GM15510 (cell line): ENCODE measurements around the gene TPCN1.

Experiments used
- POLR2A ChIP-seq: IDR thresholded peaks from 3 replicates; pipeline ENCODE4 v1.6.1; 2011; ENCODE audit warnings: borderline replicate concordance; ENCODE audit not compliant: insufficient read length; ENCODE audit errors: extremely low read depth

TPCN1 gene

GRCh38 chr12:113242026-113242418, 20.8 kb downstream of the TPCN1 start:
- TF ChIP-seq POLR2A = no peak

GRCh38 chr12:113242560-113242959, 21.3 kb downstream of the TPCN1 start:
- TF ChIP-seq POLR2A = no peak

- TF ChIP-seq POLR2A = no peak
Measured at GRCh38 chr12:113244047-113244460, 22.8 kb downstream of the TPCN1 start.

GRCh38 chr12:113244478-113244958, 23.3 kb downstream of the TPCN1 start:
- TF ChIP-seq POLR2A = no peak

- no peak for TF ChIP-seq POLR2A
Measured at GRCh38 chr12:113245695-113246477, 24.6 kb downstream of the TPCN1 start.

GRCh38 chr12:113246478-113247122, 25.3 kb downstream of the TPCN1 start:
- no peak for TF ChIP-seq POLR2A

- TF ChIP-seq POLR2A = no peak
Measured at GRCh38 chr12:113247123-113248050, 26.1 kb downstream of the TPCN1 start.

- no peak for TF ChIP-seq POLR2A
Measured at GRCh38 chr12:113248051-113248825, 27.0 kb downstream of the TPCN1 start.

GRCh38 chr12:113248842-113249435, 27.7 kb downstream of the TPCN1 start:
- TF ChIP-seq POLR2A = no peak

- TF ChIP-seq POLR2A = no peak
Measured at GRCh38 chr12:113249546-113249945, 28.3 kb downstream of the TPCN1 start.

- no peak for TF ChIP-seq POLR2A
Measured at GRCh38 chr12:113250045-113250444, 28.8 kb downstream of the TPCN1 start.

GRCh38 chr12:113251404-113252070, 30.3 kb downstream of the TPCN1 start:
- no peak for TF ChIP-seq POLR2A

GRCh38 chr12:113252494-113252893, 31.2 kb downstream of the TPCN1 start:
- no peak for TF ChIP-seq POLR2A

- no peak for TF ChIP-seq POLR2A
Measured at GRCh38 chr12:113253532-113254285, 32.4 kb downstream of the TPCN1 start.
